Skin of body (tissue), 3 donors: ENCODE measurements around the gene MRPL3. TPM values are rescaled to one million over a fixed set of nuclear protein-coding genes. Genes with fewer than 3 reads are reported as not detected.

Source experiments
- DNase-seq: peaks from one replicate; lab custom pipeline; 2025; lab: John Stamatoyannopoulos, UW
- small RNA-seq: library from RNA; depleted of rRNA; stranded (forward); fragments of <200 nt; gene quantifications from one replicate; pipeline ENCODE3, GENCODE V24; 2014; ENCODE audit warnings: low replicate concordance
- total RNA-seq: library from RNA; depleted of rRNA; stranded (reverse); fragments of >200 nt; gene quantifications from one replicate; pipeline ENCODE4 v1.2.3, GENCODE V29; 2014

MRPL3 gene
- total RNA-seq, 1 donor from 2014 or later = 68.4 TPM

- DNase-seq = no peak
Observed at GRCh38 chr3:131417751-131418150, 85.0 kb downstream of the MRPL3 start.

Small RNA genes within 50 kb of the gene (small RNA-seq; reads per million reads assigned to genes)
- gene AC107027.2 (not detected), gene SNORA58 (11.1 reads per million, percentile 93 among the genes with 10 or more reads in this experiment)

Other genes with a start within 250 kb of the MRPL3 start
- gene NUDT16, start 121.2 kb downstream of the MRPL3 start, total RNA-seq = 9.3 TPM